GM19468 (cell line): ENCODE results near the gene KLHL21.
A peak's percentile ranks its signal among the peaks of the same experiment; 100 is the strongest.
"Not testable (repeated sequence)": the region's sequence is repeated elsewhere in the genome, so short reads cannot be mapped to it uniquely, and the experiment has no call there.

Experiments used
- ATAC-seq: cut with Tn5 transposase; IDR thresholded peaks from one replicate; pipeline ENCODE4 v1.9.1; 2021; ENCODE audit warnings: mild to moderate bottlenecking, moderate library complexity, moderate number of reproducible peaks; ENCODE audit not compliant: unreplicated experiment; ENCODE audit errors: extremely low read depth

KLHL21 gene

GRCh38 chr1:6602669-6603237 is at the start of gene KLHL21:
KLHL21 (minus strand) TSS chr1:6602869; CDS start chr1:6602817, 52 bp downstream.
- ATAC-seq: peak; percentile 41

- no peak for ATAC-seq
These were observed 49.2 kb upstream of the KLHL21 start for GRCh38 chr1:6651909-6652308.

GRCh38 chr1:6648556-6648955 is 45.9 kb upstream of the KLHL21 start:
- ATAC-seq: no peak

GRCh38 chr1:6646499-6647148 is 44.0 kb upstream of the KLHL21 start:
- no peak for ATAC-seq

GRCh38 chr1:6645018-6645417 is 42.3 kb upstream of the KLHL21 start:
- ATAC-seq: no peak

- ATAC-seq: not testable (repeated sequence)
These were observed 38.2 kb upstream of the KLHL21 start for GRCh38 chr1:6640867-6641266.

- ATAC-seq: no peak
These were observed 35.6 kb upstream of the KLHL21 start for GRCh38 chr1:6638226-6638625.

GRCh38 chr1:6637770-6638169 is 35.1 kb upstream of the KLHL21 start:
- ATAC-seq: no peak

- ATAC-seq: not testable (repeated sequence)
These were observed 34.1 kb upstream of the KLHL21 start for GRCh38 chr1:6636778-6637177.

GRCh38 chr1:6635910-6636760 is 33.5 kb upstream of the KLHL21 start:
- ATAC-seq: no peak

GRCh38 chr1:6635161-6635909 is 32.7 kb upstream of the KLHL21 start:
- ATAC-seq: no peak

- no peak for ATAC-seq
These were observed 31.8 kb upstream of the KLHL21 start for GRCh38 chr1:6634371-6635052.

GRCh38 chr1:6632588-6633514 is 30.2 kb upstream of the KLHL21 start:
- ATAC-seq: no peak

GRCh38 chr1:6631058-6631457 is 28.4 kb upstream of the KLHL21 start:
- ATAC-seq: no peak

GRCh38 chr1:6630027-6630426 is 27.4 kb upstream of the KLHL21 start:
- no peak for ATAC-seq

- no peak for ATAC-seq
These were observed 26.4 kb upstream of the KLHL21 start for GRCh38 chr1:6628971-6629479.

- no peak for ATAC-seq
These were observed 25.3 kb upstream of the KLHL21 start for GRCh38 chr1:6627841-6628545.

GRCh38 chr1:6627031-6627430 is 24.4 kb upstream of the KLHL21 start:
- ATAC-seq: no peak
